ENCODE measurements around the gene PLAGL2. TPM values are rescaled to one million over a fixed set of nuclear protein-coding genes. Genes with fewer than 3 reads are reported as not detected.

The PLAGL2 gene
- total RNA-seq, 1 experiment from 2014 or later = 40.6 TPM

DNA sequence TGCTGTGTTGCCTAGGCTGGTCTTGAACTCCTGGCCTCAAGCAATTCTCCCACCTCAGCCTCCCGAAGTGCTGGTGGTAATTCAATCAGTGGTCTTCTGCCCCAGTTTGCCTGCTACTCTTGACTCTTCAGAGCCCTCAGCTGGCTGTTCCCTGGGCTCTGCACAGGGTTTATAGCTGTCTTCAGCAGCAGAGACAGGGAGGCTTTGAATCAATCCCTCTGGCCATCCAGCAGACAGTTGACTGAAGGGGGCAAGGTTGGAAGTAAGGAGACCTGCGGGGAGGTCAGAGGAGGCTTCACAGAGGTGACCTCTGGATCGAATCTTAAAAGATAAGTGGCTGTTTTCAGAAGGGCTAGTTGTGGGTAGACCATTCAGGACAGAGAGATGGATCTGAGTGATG is 43.9 kb upstream of the PLAGL2 start:
- no peak overlapping the region for H3K27ac ChIP-seq (ENCODE audit: low read length)
- TF ChIP-seq, protein P1, sequence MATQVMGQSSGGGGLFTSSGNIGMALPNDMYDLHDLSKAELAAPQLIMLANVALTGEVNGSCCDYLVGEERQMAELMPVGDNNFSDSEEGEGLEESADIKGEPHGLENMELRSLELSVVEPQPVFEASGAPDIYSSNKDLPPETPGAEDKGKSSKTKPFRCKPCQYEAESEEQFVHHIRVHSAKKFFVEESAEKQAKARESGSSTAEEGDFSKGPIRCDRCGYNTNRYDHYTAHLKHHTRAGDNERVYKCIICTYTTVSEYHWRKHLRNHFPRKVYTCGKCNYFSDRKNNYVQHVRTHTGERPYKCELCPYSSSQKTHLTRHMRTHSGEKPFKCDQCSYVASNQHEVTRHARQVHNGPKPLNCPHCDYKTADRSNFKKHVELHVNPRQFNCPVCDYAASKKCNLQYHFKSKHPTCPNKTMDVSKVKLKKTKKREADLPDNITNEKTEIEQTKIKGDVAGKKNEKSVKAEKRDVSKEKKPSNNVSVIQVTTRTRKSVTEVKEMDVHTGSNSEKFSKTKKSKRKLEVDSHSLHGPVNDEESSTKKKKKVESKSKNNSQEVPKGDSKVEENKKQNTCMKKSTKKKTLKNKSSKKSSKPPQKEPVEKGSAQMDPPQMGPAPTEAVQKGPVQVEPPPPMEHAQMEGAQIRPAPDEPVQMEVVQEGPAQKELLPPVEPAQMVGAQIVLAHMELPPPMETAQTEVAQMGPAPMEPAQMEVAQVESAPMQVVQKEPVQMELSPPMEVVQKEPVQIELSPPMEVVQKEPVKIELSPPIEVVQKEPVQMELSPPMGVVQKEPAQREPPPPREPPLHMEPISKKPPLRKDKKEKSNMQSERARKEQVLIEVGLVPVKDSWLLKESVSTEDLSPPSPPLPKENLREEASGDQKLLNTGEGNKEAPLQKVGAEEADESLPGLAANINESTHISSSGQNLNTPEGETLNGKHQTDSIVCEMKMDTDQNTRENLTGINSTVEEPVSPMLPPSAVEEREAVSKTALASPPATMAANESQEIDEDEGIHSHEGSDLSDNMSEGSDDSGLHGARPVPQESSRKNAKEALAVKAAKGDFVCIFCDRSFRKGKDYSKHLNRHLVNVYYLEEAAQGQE (IDR thresholded peaks at IDR 0.05; ENCODE audit: insufficient read depth in 1 of 2, low read depth in 2 of 2, low read length in 1 of 2) = no peak
- TF ChIP-seq, protein P2, sequence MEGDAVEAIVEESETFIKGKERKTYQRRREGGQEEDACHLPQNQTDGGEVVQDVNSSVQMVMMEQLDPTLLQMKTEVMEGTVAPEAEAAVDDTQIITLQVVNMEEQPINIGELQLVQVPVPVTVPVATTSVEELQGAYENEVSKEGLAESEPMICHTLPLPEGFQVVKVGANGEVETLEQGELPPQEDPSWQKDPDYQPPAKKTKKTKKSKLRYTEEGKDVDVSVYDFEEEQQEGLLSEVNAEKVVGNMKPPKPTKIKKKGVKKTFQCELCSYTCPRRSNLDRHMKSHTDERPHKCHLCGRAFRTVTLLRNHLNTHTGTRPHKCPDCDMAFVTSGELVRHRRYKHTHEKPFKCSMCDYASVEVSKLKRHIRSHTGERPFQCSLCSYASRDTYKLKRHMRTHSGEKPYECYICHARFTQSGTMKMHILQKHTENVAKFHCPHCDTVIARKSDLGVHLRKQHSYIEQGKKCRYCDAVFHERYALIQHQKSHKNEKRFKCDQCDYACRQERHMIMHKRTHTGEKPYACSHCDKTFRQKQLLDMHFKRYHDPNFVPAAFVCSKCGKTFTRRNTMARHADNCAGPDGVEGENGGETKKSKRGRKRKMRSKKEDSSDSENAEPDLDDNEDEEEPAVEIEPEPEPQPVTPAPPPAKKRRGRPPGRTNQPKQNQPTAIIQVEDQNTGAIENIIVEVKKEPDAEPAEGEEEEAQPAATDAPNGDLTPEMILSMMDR (IDR thresholded peaks at IDR 0.05) = no peak
- TF ChIP-seq POLR2AphosphoS5 (IDR thresholded peaks at IDR 0.05; ENCODE audit: low read depth, low read length) (no peak), SIN3A (IDR thresholded peaks at IDR 0.05; ENCODE audit: borderline replicate concordance, insufficient read depth, low read depth, low read length) (no peak), TCF7L2 (IDR thresholded peaks at IDR 0.05; ENCODE audit: low read depth, low read length) (no peak)
- no peak overlapping the region for H3K4me3 ChIP-seq (ENCODE audit: low read depth in 2 of 2, low read length in 2 of 2)
- DNase-seq (ENCODE audit: low read depth, low spot score) = no peak
- peaks cover 15% of the 10 kb centered on the region for H3K4me1 ChIP-seq (ENCODE audit: control insufficient read depth, insufficient read depth, low read length)
- POLR2A ChIA-PET = interaction anchor here (0.6 to 0.7 kb wide), 2 partner anchors 12 to 176 kb away, joined by 4 to 5 read pairs; no protein-coding TSS in a partner anchor
- no TSS peak for BruUV-seq (replicated peaks)
- in situ Hi-C loops (cut with HindIII; ENCODE audit: low pct_unique_long_range_greater_than_20kb, low sequenced_read_pairs) (no loop called here), intact Hi-C loops (cut with micrococcal nuclease; ENCODE audit: unreplicated experiment) (loop anchor here (10.0 kb wide), 1 partner anchor 63 kb away; no protein-coding TSS in a partner anchor)
- H3K27me3 ChIP-seq (ENCODE audit: control insufficient read depth, insufficient read depth, low read length) = no peaks in the 10 kb centered on the region
- no peaks in the 10 kb centered on the region for H3K9me3 ChIP-seq (ENCODE audit: control insufficient read depth, insufficient read depth, low read depth, low read length)
- H3K36me3 ChIP-seq (ENCODE audit: control insufficient read depth, insufficient read depth, low read length) = no peaks in the 10 kb centered on the region
- no peak; the same call in 1 of the 2 replicates for ATAC-seq
- CTCF ChIA-PET = interaction anchor here (0.7 kb wide), 1 partner anchor 12 kb away, joined by 7 read pairs; no protein-coding TSS in a partner anchor

DNA sequence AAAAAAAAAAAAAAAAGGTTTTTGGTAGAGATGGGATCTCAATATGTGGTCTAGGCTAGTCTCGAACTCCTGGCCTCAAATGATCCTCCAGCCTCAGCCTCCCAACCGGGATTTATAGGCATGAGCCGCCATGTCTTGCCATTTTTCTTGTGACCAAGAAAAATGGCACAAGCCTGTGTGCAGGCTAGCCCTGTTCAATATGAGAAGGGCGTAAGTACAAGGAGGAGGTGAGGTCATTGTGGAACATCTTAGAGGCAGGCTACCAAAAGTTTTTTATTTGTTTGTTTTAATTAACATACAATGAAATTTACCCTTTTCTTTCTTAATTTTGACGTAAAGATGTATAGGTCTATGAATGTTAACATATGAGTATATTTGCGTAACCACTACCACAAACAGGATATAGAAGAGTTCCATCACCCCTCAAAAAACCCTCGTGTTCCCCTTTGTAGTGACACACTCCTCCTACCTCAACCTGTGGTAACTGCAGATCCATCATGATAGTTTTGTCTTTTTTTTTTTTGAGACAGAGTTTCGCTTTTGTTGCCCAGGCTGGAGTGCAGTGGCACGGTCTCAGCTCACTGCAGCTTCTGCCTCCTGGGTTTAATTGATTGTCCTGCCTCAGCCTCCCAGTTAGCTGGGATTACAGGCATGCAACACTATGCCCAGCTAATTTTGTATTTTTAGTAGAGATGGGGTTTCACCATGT is 41.6 kb upstream of the PLAGL2 start:
- no peaks in the 10 kb centered on the region for H3K9me3 ChIP-seq (ENCODE audit: control insufficient read depth, insufficient read depth, low read depth, low read length)
- ChIA-PET POLR2A (interaction anchor here (0.6 kb wide), 1 partner anchor 29 kb away, joined by 5 read pairs; no protein-coding TSS in a partner anchor), CTCF (interaction anchor here (0.6 kb wide), 1 partner anchor 202 kb away, joined by 4 read pairs; no protein-coding TSS in a partner anchor)
- in situ Hi-C loops (cut with HindIII; ENCODE audit: low pct_unique_long_range_greater_than_20kb, low sequenced_read_pairs) (no loop called here), intact Hi-C loops (cut with micrococcal nuclease; ENCODE audit: unreplicated experiment) (no loop called here)
- no peak overlapping the region for H3K4me3 ChIP-seq (ENCODE audit: low read depth in 2 of 2, low read length in 2 of 2)
- ATAC-seq (no peak), DNase-seq (ENCODE audit: low read depth, low spot score) (no peak)
- no peak overlapping the region for H3K27ac ChIP-seq (ENCODE audit: low read length)
- no peaks in the 10 kb centered on the region for H3K36me3 ChIP-seq (ENCODE audit: control insufficient read depth, insufficient read depth, low read length)
- no peaks in the 10 kb centered on the region for H3K27me3 ChIP-seq (ENCODE audit: control insufficient read depth, insufficient read depth, low read length)
- peaks cover 9% of the 10 kb centered on the region for H3K4me1 ChIP-seq (ENCODE audit: control insufficient read depth, insufficient read depth, low read length)
- TF ChIP-seq, protein P1 (IDR thresholded peaks at IDR 0.05; ENCODE audit: insufficient read depth in 1 of 2, low read depth in 2 of 2, low read length in 1 of 2) = no peak
- TF ChIP-seq, protein P2 (IDR thresholded peaks at IDR 0.05) = no peak
- no peak for TF ChIP-seq TCF7L2 (IDR thresholded peaks at IDR 0.05; ENCODE audit: low read depth, low read length)
- TF ChIP-seq POLR2AphosphoS5 (IDR thresholded peaks at IDR 0.05; ENCODE audit: low read depth, low read length) = no peak
- TF ChIP-seq SIN3A (IDR thresholded peaks at IDR 0.05; ENCODE audit: borderline replicate concordance, insufficient read depth, low read depth, low read length) = no peak
- no TSS peak for BruUV-seq (replicated peaks)

Data from Panc1 (cell line).